ENCODE results near the gene ALDH6A1.

GRCh38 chr14:74081491-74081890 lies 2.8 kb downstream of the ALDH6A1 start:
- TF ChIP-seq CTCF (IDR thresholded peaks at IDR 0.05) (no peak), POLR2A (IDR thresholded peaks at IDR 0.05) (no peak), POLR2AphosphoS5 (IDR thresholded peaks at IDR 0.05) (no peak)

All from suprapubic skin (tissue), 4 donors.